ENCODE measurements around the gene OCA2. TPM values are rescaled to one million over a fixed set of nuclear protein-coding genes. Genes with fewer than 3 reads are reported as not detected.

The OCA2 gene
- total and polyA plus RNA-seq, 2 of the 13 experiments (the other 11 are each of a cell fraction or from before 2014, with no cell fraction given): 0.02 to 0.05 TPM

- 55% methylated on average over 4 of the region's 4 CpGs for WGBS (ENCODE audit: low lambda C conversion rate)
- Histone ChIP-seq H3K9me3 (ENCODE audit: low read length) (no peaks in the 10 kb centered on the region), H3K27me3 (ENCODE audit: control insufficient read depth in 1 of 2, insufficient read depth in 2 of 2, low read length in 2 of 2) (no peaks in the 10 kb centered on the region), H3K36me3 (replicated peaks in 1 of 2; ENCODE audit: control insufficient read depth in 1 of 2, insufficient read depth in 2 of 2, low read length in 2 of 2) (no peaks in the 10 kb centered on the region), H4K20me1 (ENCODE audit: insufficient read depth, low read length) (no peaks in the 10 kb centered on the region), H3K4me1 (ENCODE audit: insufficient read depth, low read length) (peaks cover 4% of the 10 kb centered on the region), H2AFZ (ENCODE audit: low read length) (no peak overlapping the region), H3K4me2 (ENCODE audit: low read depth, low read length) (no peak overlapping the region), H3K27ac (ENCODE audit: extremely low read length, insufficient read depth, low read length) (no peak overlapping the region), H3K4me3 (replicated peaks in 1 of 3; ENCODE audit: insufficient read depth in 1 of 3, low read depth in 2 of 3, low read length in 3 of 3) (no peak overlapping the region), H3K9ac (ENCODE audit: insufficient read depth, low read depth, low read length) (no peak overlapping the region), H3K79me2 (ENCODE audit: insufficient read depth, low read length) (no peaks in the 10 kb centered on the region)
- POLR2A ChIA-PET: no interaction called here
- no peak for ATAC-seq
- FAIRE-seq: no peak
- CTCF ChIA-PET (ENCODE audit: low intra/inter-chr PET ratio, low total read pairs): no interaction called here
- DNase-seq (ENCODE audit: low spot score): no peak
- intact Hi-C loops (cut with micrococcal nuclease; ENCODE audit: unreplicated experiment) (no loop called here), in situ Hi-C loops (cut with HindIII; ENCODE audit: extremely low pct_ligation_motif_present, low pct_unique_long_range_greater_than_20kb) (loop anchor here (10.0 kb wide), 1 partner anchor 337 kb away; no protein-coding TSS in a partner anchor)
- BruUV-seq (replicated peaks): no TSS peak
- TF ChIP-seq MYPOP (CRISPR knock-in tag; IDR thresholded peaks at IDR 0.05): no peak
- TF ChIP-seq, protein P1, sequence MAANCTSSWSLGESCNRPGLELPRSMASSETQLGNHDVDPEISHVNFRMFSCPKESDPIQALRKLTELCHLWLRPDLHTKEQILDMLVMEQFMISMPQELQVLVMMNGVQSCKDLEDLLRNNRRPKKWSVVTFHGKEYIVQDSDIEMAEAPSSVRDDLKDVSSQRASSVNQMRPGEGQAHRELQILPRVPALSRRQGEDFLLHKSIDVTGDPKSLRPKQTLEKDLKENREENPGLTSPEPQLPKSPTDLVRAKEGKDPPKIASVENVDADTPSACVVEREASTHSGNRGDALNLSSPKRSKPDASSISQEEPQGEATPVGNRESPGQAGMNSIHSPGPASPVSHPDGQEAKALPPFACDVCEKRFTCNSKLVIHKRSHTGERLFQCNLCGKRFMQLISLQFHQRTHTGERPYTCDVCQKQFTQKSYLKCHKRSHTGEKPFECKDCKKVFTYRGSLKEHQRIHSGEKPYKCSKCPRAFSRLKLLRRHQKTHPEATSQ (CRISPR knock-in tag; IDR thresholded peaks at IDR 0.05; ENCODE audit: borderline replicate concordance): no peak
- no peak for TF ChIP-seq ZNF569 (CRISPR knock-in tag; IDR thresholded peaks at IDR 0.05; ENCODE audit: borderline replicate concordance)
- TF ChIP-seq, protein P2, sequence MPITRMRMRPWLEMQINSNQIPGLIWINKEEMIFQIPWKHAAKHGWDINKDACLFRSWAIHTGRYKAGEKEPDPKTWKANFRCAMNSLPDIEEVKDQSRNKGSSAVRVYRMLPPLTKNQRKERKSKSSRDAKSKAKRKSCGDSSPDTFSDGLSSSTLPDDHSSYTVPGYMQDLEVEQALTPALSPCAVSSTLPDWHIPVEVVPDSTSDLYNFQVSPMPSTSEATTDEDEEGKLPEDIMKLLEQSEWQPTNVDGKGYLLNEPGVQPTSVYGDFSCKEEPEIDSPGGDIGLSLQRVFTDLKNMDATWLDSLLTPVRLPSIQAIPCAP (CRISPR knock-in tag; IDR thresholded peaks at IDR 0.05; ENCODE audit: low read depth): no peak
- no peak for TF ChIP-seq ZNF660 (CRISPR knock-in tag; IDR thresholded peaks at IDR 0.05; ENCODE audit: borderline replicate concordance, low read depth)
- no peak for TF ChIP-seq ZNF672 (CRISPR knock-in tag; IDR thresholded peaks at IDR 0.05)
- no peak for TF ChIP-seq ZNF296 (CRISPR knock-in tag; conservative IDR thresholded peaks at IDR 0.05)
- TF ChIP-seq ZNF142 (CRISPR knock-in tag; IDR thresholded peaks at IDR 0.05): no peak
- TF ChIP-seq SMARCC2 (IDR thresholded peaks at IDR 0.05): no peak
- TF ChIP-seq ZNF180 (CRISPR knock-in tag; IDR thresholded peaks at IDR 0.05; ENCODE audit: borderline replicate concordance, low read depth): no peak
- no peak for TF ChIP-seq BHLHE40 (IDR thresholded peaks at IDR 0.05; ENCODE audit: low read length)
- TF ChIP-seq ZBTB43 (CRISPR knock-in tag; conservative IDR thresholded peaks at IDR 0.05): no peak
- TF ChIP-seq PRMT3 (CRISPR knock-in tag; IDR thresholded peaks at IDR 0.05; ENCODE audit: borderline replicate concordance, low read depth): no peak
- TF ChIP-seq ZNF292 (CRISPR knock-in tag; IDR thresholded peaks at IDR 0.05; ENCODE audit: borderline replicate concordance, low read depth): no peak
Measured at GRCh38 chr15:28012231-28012630, 86.9 kb downstream of the OCA2 start.

Data from HepG2 (cell line).